Activated T-helper 1 cell treated with anti-CD3 and anti-CD28 coated beads, Interleukin-2, amount 50 U/mL, for 16 hours (primary cell): Measurements from ENCODE around the gene FCHSD1.

Experiments used
- DNase-seq, 2 donors: peaks; one replicate each; pipeline ENCODE4 v3.0.0-alpha.2; 2020; ENCODE audit warnings: low read depth in 1 of 2, low spot score in 1 of 2

FCHSD1 gene

DNA sequence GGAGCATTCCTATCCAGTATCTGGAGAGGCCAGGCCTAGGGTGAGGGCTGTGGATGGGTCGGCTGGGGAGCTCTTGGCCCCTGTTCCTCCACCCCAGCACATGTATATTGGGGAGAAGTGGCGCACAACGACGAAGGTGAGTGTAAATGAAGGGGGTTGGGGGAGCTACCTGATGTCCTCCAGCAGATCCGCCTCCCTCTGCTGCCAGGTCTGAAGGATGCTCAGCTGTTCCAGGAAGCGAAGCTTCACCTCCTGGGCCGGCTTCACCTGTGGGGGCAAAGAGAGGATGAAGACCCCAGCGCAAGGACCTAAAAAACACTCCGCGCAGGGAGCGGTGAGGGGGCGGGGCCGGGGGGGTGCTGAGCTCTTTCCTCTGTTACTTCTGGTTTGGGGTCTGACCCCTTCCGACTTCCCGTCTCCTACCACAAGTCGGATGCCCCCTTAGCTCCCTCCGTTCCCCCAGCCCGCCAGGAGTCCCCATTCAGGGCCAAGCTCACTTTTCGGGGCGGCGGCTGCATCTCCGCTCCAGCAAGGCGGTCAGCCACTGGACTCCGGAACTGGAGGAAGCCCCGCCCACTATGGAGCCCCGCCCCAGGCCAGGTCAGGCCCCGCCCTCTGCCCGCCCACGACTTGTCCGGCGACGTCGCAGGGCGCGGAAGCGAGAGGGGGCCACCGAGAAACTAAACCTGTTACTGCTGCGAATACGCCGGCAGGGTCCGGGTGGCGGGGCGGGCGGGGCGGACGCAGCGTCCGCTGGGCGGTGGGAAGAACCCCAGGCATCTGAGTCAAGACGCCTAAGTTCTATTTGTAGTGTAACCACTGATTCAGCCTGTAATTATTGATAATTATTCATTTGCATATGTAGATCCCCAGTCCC, at the start of gene FCHSD1:
Gene FCHSD1, minus strand, starts transcription at position 568 of the 877 bp plus-strand sequence. Its CDS starts 50 bp downstream, at position 518.
- peak; percentile 65 to 73 for DNase-seq

DNA sequence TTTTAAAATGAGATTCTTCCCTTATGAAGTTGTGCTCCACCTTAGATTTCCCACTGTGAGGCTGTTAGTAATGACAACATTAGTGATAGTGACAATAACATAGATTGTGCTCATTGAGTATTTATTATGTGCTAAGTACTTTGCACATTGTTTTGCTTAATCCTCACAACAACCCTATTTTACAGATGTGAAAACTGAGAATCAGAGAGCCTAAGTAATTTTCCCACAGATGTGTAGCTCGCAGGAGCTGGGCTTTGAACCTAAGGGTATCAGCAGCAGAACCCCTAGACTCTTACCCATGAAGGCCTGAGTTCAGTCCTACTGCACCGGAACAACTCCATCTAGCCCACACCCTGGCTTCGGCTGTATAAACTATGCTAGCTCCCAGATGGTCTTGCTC, 46.4 kb upstream of the FCHSD1 start:
- no peak for DNase-seq

DNA sequence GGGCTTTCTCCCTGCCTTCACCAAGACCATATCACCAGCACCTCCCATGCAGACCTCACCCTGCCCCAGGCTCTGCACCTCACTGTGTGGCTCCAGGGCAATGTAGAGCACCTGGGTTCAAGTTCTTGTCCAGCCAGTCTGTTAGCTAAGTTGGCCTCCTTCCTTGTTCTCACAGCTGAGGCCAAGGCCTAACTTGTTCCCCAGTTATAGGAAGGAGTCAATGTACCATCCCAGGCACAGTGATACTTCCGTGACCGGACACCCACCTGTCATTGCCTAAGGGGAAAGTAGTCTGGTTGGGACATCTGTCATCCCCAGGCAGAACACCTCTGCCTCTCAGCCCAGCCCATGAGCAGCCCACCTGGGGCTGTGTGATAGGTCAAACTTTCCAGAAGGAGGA, 45.2 kb upstream of the FCHSD1 start:
- DNase-seq, result no peak

- DNase-seq, result no peak
Measured at GRCh38 chr5:141695627-141696215, 44.5 kb upstream of the FCHSD1 start.

GRCh38 chr5:141694479-141694878, 43.3 kb upstream of the FCHSD1 start:
- no peak for DNase-seq

GRCh38 chr5:141692919-141693725, 41.9 kb upstream of the FCHSD1 start:
- peak; percentile 51 to 71 for DNase-seq

GRCh38 chr5:141692533-141692888, 41.3 kb upstream of the FCHSD1 start:
- DNase-seq, result no peak

GRCh38 chr5:141691867-141692532, 40.8 kb upstream of the FCHSD1 start:
- peak; percentile 76 to 81 for DNase-seq

GRCh38 chr5:141691286-141691866, 40.2 kb upstream of the FCHSD1 start:
- DNase-seq, result no peak

DNA sequence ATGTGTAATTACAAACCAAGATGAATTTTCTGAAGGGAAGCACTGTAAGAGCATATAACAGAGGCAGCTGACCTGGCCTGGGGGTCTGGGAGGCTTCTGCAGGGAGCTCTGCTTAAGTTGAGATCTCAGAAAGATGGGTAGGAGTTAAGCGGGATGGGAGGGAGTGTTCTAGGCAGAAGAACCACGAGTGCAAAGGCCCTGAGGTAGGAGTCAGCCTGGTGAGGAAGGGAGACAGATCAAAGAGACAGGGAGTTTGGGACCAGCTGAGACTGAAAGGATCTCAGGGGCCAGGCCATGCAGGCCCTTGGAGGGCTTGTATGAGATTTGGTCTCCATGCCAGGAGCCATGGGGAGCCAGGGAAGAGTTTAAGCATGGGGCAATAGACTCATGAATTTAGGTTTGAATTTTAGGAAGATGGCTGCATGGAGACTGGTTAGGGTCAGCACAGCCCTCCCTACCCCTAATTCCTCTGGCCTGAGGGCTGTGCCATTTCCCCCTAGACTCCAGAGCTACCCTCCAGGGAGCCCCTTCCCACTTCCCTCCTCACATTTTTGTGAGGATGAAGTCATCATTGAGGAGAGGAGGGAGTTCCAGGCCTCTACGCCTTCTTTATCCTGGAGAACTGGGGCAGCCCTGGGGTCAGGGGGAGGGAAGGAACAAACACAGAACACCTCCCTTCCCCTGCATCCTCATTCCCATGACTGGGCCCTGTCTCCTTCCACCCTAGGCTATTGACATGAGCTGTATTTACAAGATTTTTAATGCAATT, 35.6 kb upstream of the FCHSD1 start:
- no peak for DNase-seq

DNA sequence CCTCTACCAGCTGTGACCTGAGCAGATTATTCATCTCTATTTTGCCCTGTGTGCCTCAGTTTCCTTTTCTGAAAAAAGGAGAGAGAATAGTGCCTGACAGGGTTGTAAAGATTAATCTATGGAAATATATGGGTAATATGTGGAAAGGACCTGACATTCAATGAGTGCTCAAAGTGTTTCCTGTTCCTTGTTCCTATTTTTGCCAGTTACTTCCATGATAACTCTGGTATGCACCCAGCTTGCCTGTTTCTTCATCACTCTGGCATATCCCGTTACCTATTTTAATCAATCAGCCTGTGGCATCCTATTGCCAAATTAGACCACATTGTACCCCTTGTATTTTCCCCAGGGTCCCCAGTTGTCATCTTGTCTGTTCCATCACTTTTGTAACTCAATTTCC, 34.4 kb upstream of the FCHSD1 start:
- no peak for DNase-seq

DNA sequence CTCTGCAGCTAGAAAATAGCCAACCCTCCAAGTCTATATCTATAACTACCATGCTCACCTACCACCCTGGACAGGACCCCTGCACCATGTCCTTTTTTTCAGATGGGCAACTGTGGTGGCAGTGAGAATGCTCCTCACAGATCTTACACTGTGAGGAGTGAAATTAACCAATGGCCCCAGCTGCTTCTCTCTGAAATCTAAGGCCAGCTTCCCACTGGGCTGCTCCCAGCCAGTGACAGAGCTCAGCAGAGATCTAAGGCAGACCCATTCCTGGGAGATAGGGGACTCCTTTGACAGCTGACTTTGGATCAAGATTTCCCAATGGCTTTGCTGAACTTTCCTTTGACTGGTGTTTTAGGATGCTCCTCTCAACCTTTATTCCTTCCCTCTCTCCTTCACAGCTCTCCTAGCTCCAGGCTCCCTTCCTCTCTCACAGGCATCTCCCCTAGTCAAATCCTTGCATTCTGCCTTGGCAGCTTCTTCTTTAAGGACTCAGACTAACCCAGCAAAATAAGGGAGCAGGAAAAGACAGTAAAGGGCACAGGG, 32.5 kb upstream of the FCHSD1 start:
- DNase-seq, result no peak

GRCh38 chr5:141681695-141682641, 30.8 kb upstream of the FCHSD1 start, which contains the start of gene ARAP3:
ARAP3 (minus strand) TSS chr5:141682230; CDS start chr5:141680486, 1,744 bp downstream.
- peak in 1 of 2 donors; percentile 22 for DNase-seq

DNA sequence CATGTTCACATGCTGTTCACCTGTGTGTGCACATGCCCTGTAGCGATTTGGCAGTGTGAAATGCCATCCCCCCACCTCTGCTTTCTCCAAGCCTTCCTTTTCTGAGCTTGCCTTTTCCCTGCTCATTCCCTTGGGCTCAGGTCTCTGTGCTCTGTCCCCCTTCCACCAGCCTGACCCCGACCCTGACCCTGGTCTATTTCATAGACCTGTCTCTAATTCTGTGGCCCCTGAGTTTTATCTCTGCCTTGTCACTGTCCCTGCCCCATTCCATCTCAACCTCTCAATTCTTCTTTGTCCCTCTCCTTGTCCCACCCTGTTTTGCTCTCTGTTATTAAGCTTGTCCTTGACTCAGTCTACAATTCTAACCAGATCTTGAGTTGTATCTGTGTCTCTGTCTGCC, 30.1 kb upstream of the FCHSD1 start:
- no peak for DNase-seq

GRCh38 chr5:141680751-141681201, 29.6 kb upstream of the FCHSD1 start:
- DNase-seq, result no peak

GRCh38 chr5:141680178-141680577, 29.0 kb upstream of the FCHSD1 start:
- DNase-seq, result no peak

DNA sequence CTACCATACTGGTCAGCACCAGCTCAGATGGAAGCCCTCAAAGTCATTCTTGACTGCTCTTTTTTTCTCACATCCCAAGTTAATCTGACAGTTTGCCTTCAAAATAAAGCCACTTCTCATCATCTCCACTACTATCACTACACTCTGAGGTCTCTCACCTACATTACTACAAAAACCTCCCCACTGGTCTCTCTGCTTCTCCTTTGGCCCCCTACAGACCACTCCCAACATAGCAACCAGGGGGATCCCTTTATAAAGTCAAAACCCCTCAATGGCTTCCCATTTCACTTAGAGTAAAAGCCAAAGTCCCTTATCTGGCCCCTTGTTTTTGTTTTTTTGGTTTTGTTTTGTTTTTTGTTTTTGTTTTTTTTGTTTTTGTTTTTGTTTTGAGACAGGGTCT, 26.2 kb upstream of the FCHSD1 start:
- no peak for DNase-seq

- no peak for DNase-seq
Measured at GRCh38 chr5:141675672-141676071, 24.5 kb upstream of the FCHSD1 start.

GRCh38 chr5:141674747-141675146, 23.5 kb upstream of the FCHSD1 start:
- no peak for DNase-seq
